IPS-11a (cell line): ENCODE measurements around the gene ANXA1.

ENCODE experiments used
- H3K4me3 ChIP-seq: one replicate; pipeline ENCODE4 v1.5.1; 2013; ENCODE audit warnings: low read depth, low read length, control low read depth

The ANXA1 gene

GRCh38 chr9:73137914-73138313, 13.8 kb upstream of the ANXA1 start:
- no peak overlapping the region for H3K4me3 ChIP-seq

- H3K4me3 ChIP-seq = no peak overlapping the region
Measured at GRCh38 chr9:73138516-73138915, 13.1 kb upstream of the ANXA1 start.

GRCh38 chr9:73141282-73141681, 10.4 kb upstream of the ANXA1 start:
- no peak overlapping the region for H3K4me3 ChIP-seq

GRCh38 chr9:73143711-73144328, 7.8 kb upstream of the ANXA1 start:
- H3K4me3 ChIP-seq = no peak overlapping the region

- H3K4me3 ChIP-seq = no peak overlapping the region
Measured at GRCh38 chr9:73146111-73146815, 5.4 kb upstream of the ANXA1 start.

- H3K4me3 ChIP-seq = no peak overlapping the region
Measured at GRCh38 chr9:73148447-73148937, 3.2 kb upstream of the ANXA1 start.

- no peak overlapping the region for H3K4me3 ChIP-seq
Measured at GRCh38 chr9:73149371-73150067, 2.1 kb upstream of the ANXA1 start.

GRCh38 chr9:73152543-73152844, 829 bp downstream of the ANXA1 start:
- H3K4me3 ChIP-seq = peak overlapping the region; percentile 31

GRCh38 chr9:73152953-73153352, 1.3 kb downstream of the ANXA1 start:
- H3K4me3 ChIP-seq = no peak overlapping the region

GRCh38 chr9:73153793-73154227, 2.1 kb downstream of the ANXA1 start:
- no peak overlapping the region for H3K4me3 ChIP-seq

- no peak overlapping the region for H3K4me3 ChIP-seq
Measured at GRCh38 chr9:73154271-73154670, 2.6 kb downstream of the ANXA1 start.

GRCh38 chr9:73154722-73155121, 3.1 kb downstream of the ANXA1 start:
- H3K4me3 ChIP-seq = no peak overlapping the region

GRCh38 chr9:73155377-73155776, 3.7 kb downstream of the ANXA1 start:
- no peak overlapping the region for H3K4me3 ChIP-seq

GRCh38 chr9:73155968-73156864, 4.6 kb downstream of the ANXA1 start:
- H3K4me3 ChIP-seq = no peak overlapping the region

- H3K4me3 ChIP-seq = no peak overlapping the region
Measured at GRCh38 chr9:73156865-73157187, 5.2 kb downstream of the ANXA1 start.

- no peak overlapping the region for H3K4me3 ChIP-seq
Measured at GRCh38 chr9:73157811-73158210, 6.1 kb downstream of the ANXA1 start.

GRCh38 chr9:73158723-73159122, 7.1 kb downstream of the ANXA1 start:
- no peak overlapping the region for H3K4me3 ChIP-seq

GRCh38 chr9:73160868-73161267, 9.2 kb downstream of the ANXA1 start:
- no peak overlapping the region for H3K4me3 ChIP-seq

GRCh38 chr9:73162987-73163768, 11.5 kb downstream of the ANXA1 start:
- H3K4me3 ChIP-seq = no peak overlapping the region

- no peak overlapping the region for H3K4me3 ChIP-seq
Measured at GRCh38 chr9:73165911-73166310, 14.2 kb downstream of the ANXA1 start.
